Uterus (tissue), 2 donors: ENCODE measurements around the gene TMEM109.

Experiments used
- CTCF ChIP-seq, 4 experiments: fragments of 200-600 bp in 2 of 4; fragments of 450-650 bp in 2 of 4; sonication (generic) in 2 of 4; IDR thresholded peaks; one replicate each; pipeline ENCODE4 v1.5.1; 2016 to 2019; ENCODE audit warnings: antibody characterized with exemption in 4 of 4, mild to moderate bottlenecking in 2 of 4, moderate library complexity in 1 of 4
- POLR2A ChIP-seq, 2 donors: fragments of 450-650 bp; IDR thresholded peaks; one replicate each; pipeline ENCODE4 v1.6.1; 2016; ENCODE audit warnings: antibody characterized with exemption in 2 of 2, mild to moderate bottlenecking in 1 of 2, moderate library complexity in 1 of 2

DNA sequence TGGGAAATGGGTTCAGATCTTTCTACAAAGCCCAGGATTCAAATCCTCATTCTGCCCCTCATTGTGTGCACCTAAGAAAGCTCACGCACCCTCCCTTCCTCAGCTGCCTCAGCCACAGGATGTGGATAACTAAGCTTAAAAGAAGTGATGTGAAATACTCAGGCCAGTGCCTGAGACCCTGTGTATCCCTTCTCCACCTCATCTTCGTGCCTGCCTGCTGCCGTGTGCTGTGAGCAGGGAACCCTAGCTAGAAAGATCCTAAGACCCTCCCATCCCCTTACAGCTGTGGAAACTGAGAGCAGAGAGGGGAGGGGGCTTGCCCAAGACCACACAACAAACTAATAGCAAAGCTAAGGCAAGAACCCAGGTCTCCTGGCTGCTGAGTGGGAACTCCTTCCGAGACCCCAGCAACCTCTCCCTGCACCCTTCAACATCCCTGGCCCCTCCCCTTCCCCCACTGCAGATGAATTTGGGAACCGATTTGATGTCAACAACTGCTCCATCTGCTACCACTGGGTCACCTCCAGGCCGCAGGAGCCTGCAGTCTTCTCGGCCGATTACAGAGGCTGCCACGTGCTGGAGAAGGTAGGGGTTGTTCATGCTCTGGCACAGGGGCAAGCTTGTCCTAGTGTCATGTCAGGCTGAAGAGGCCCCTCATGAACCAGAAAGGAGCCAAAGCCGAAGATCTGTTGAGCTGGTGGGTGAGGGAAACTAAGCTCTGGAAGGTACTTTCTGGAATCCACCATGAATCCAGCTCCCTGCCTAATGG lies 45.1 kb upstream of the TMEM109 start:
- no peak for TF ChIP-seq CTCF (IDR thresholded peaks at IDR 0.05)
- no peak for TF ChIP-seq POLR2A (IDR thresholded peaks at IDR 0.05)
